IgD-negative memory B cell (primary cell): Measurements from ENCODE around the gene EDC4. TPM values are rescaled to one million over a fixed set of nuclear protein-coding genes. Genes with fewer than 3 reads are reported as not detected.
"Not testable (repeated sequence)": the region's sequence is repeated elsewhere in the genome, so short reads cannot be mapped to it uniquely, and the experiment has no call there.

Experiments
- H3K27ac Mint-ChIP-seq, 3 donors: one replicate each; pipeline ENCODE4 v1.8.0; 2020 to 2022; ENCODE audit warnings: mild to moderate bottlenecking in 3 of 3, mixed read lengths in 3 of 3, moderate library complexity in 1 of 3
- H3K27me3 Mint-ChIP-seq: one replicate; pipeline ENCODE4 v1.8.0; 2021; ENCODE audit warnings: mixed read lengths
- H3K36me3 Mint-ChIP-seq: one replicate; pipeline ENCODE4 v1.8.0; 2020; ENCODE audit warnings: mild to moderate bottlenecking, mixed read lengths
- H3K4me1 Mint-ChIP-seq, 3 donors: one replicate each; pipeline ENCODE4 v1.8.0; 2020 to 2022; ENCODE audit warnings: mixed read lengths in 3 of 3, mild to moderate bottlenecking in 1 of 3
- H3K4me3 Mint-ChIP-seq, 4 donors: one replicate each; pipeline ENCODE4 v1.8.0; 2020 to 2022; ENCODE audit warnings: mild to moderate bottlenecking in 4 of 4, mixed read lengths in 4 of 4, moderate library complexity in 3 of 4
- H3K9me3 Mint-ChIP-seq, 3 donors: one replicate each; pipeline ENCODE4 v1.8.0; 2020 to 2021; ENCODE audit warnings: mixed read lengths in 3 of 3, mild to moderate bottlenecking in 1 of 3
- polyA plus RNA-seq: library from polyadenylated mRNA; unstranded; fragments of 300-500 nt; fragmentation: Illumina TruSeq; gene quantifications from one replicate; pipeline ENCODE4 v1.2.3, GENCODE V29; 2021

The EDC4 gene
- polyA plus RNA-seq, 1 donor from 2014 or later, result 18.6 TPM

DNA sequence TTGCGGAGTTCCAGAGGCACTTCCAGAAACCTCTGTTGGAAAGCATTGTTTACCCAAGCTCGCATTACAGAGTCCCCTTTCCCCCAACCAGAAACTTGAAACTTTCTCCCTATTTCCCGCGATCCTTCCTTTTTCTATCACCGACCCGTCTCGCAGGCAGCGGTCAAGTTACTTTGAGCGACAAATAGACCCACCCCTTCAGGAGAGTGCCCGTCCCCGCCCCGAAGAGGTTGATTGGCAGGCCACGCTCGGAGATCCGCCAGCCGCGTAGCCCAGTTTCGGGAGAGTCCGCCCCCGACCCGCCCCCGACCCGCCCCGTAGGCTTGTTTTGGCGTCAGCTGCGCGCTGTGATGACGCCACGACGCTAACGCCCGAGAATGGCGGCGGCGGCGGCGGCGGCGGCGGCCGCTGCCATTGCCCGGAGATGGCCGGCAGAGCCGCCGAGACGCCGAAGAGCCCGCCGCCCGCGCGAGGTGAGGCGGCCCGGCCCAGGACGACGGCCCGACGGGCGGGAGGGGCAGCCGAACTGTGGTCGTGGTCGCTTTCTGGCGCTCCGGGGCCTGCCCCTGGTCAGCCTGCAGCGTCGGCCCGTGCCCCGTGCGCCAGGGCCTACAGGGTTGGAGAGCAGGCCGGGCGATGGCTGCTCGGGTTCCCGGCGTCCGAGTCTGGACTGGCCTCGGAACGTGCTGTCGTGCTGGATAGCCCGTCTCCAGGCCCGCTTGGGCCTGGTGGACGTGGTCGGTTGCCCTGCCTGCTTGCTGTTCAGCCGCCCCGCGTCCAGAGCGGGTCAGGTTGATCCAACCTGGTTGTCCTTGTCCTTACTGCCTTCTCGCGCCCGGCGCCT lies 20.3 kb downstream of the EDC4 start, which contains the start of gene PSKH1:
Gene PSKH1 (plus strand): TSS at position 356 of the 844 bp plus-strand sequence. CDS start 15,496 bp downstream, outside the sequence.
- Mint-ChIP-seq H3K36me3 (no peaks in the 10 kb centered on the region), H3K27ac (peak within 1 kb of the TSS; percentile 82 to 97 (median 88))

DNA sequence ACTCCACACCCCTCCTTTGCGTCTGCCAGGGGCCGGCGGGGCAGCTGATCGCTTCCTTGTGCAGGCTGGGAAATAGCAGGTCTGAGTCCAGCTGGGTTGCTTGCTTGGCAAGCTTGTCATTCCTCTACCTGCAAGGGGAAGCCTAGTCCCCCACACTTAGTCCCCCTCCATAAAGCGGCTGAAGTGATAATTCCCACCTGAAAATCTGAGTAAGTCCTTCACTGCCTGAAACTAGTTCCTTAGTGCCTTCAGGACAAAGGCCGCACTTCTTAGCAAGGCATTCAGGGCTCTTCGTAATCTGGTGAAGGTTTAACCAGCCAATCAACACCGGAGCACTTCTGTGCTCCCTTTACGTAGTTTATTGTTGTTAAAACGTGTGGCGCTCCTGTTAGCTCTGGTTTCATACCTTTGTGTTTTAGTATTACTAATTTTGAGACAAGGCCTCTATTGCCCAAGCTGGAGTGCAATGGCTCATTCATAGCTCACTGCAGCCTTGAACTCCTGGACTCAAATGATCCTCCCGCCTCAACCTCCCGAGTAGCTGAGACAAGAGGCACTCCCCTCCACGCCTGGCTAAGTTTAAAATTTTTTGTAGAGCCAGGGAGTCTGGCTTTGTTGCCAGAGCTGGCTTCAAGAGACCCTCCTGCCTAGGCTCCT lies 21.0 kb downstream of the EDC4 start:
- Mint-ChIP-seq H3K27me3 (no peaks in the 10 kb centered on the region), H3K4me1 (peaks cover 11 to 31% (median 15%) of the 10 kb centered on the region in 3 donors), H3K4me3 (peak overlapping the region; percentile 92 to 98 (median 96)), H3K36me3 (no peaks in the 10 kb centered on the region), H3K9me3 (no peaks in the 10 kb centered on the region), H3K27ac (peak overlapping the region; percentile 82 to 89 (median 88))

More for the DNA sequence above, 20.3 kb downstream of the EDC4 start, which contains the start of gene PSKH1:
- Mint-ChIP-seq H3K4me3 (peak within 1 kb of the TSS; percentile 92 to 98 (median 96)), H3K9me3 (no peaks in the 10 kb centered on the region), H3K4me1 (peaks cover 11 to 31% (median 15%) of the 10 kb centered on the region in 3 donors), H3K27me3 (no peaks in the 10 kb centered on the region)

DNA sequence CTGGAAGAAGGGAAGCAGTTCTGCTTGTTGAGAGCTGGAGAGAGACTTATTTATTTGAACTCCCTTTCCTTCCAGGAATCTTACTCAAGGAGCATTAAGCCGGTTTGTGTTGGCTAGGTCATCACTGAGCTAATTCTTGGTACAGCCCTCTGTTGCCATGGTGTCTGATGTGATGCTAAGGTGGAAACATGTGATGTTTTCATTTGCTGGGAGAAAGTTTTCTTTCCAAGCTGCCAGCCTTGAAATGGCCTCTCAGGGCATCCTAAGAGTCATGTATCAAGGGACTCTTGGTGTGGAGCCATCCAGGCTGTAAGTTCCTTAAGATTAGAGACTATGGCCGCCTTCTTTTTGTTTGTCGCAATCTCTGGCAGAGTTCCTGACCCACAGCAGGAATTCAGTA lies 24.4 kb downstream of the EDC4 start:
- no peaks in the 10 kb centered on the region for H3K36me3 Mint-ChIP-seq
- H3K27me3 Mint-ChIP-seq, result no peaks in the 10 kb centered on the region
- peak overlapping the region in 2 of 4 donors; percentile 30 to 37 for H3K4me3 Mint-ChIP-seq
- H3K27ac Mint-ChIP-seq, result no peak overlapping the region
- H3K4me1 Mint-ChIP-seq, result peaks cover 13 to 34% (median 15%) of the 10 kb centered on the region in 3 donors
- H3K9me3 Mint-ChIP-seq, result no peaks in the 10 kb centered on the region

GRCh38 chr16:67901734-67902133 lies 28.9 kb downstream of the EDC4 start:
- Mint-ChIP-seq H3K4me1 (peaks cover 4 to 13% (median 5%) of the 10 kb centered on the region in 3 donors), H3K9me3 (no peaks in the 10 kb centered on the region), H3K4me3 (peak overlapping the region in 1 of 4 donors; percentile 46), H3K27ac (no peak overlapping the region), H3K36me3 (no peaks in the 10 kb centered on the region), H3K27me3 (no peaks in the 10 kb centered on the region)

DNA sequence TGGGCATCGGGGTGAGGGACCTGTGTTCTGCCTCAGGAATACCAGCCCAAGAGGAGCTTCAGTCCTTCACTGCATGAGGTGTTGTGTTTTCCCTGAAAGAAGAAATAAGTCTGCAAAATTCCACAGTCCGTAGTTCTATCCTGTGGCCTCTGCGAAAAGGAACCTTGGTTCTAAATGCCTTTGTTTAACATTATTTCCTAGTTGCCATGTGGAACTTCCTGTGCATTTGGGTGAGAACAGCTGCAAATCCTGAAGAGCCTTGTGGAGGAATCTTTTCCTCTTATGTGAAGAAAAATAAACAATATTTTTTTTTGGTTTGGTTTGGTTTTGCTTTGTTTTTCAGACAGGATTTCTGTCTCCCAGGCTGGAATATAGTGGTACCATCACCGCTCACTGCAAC lies 30.0 kb downstream of the EDC4 start:
- Mint-ChIP-seq H3K36me3 (no peaks in the 10 kb centered on the region), H3K27me3 (no peaks in the 10 kb centered on the region), H3K4me3 (no peak overlapping the region), H3K9me3 (no peaks in the 10 kb centered on the region), H3K27ac (no peak overlapping the region), H3K4me1 (peaks cover 0 to 9% (median 4%) of the 10 kb centered on the region in 3 donors)

DNA sequence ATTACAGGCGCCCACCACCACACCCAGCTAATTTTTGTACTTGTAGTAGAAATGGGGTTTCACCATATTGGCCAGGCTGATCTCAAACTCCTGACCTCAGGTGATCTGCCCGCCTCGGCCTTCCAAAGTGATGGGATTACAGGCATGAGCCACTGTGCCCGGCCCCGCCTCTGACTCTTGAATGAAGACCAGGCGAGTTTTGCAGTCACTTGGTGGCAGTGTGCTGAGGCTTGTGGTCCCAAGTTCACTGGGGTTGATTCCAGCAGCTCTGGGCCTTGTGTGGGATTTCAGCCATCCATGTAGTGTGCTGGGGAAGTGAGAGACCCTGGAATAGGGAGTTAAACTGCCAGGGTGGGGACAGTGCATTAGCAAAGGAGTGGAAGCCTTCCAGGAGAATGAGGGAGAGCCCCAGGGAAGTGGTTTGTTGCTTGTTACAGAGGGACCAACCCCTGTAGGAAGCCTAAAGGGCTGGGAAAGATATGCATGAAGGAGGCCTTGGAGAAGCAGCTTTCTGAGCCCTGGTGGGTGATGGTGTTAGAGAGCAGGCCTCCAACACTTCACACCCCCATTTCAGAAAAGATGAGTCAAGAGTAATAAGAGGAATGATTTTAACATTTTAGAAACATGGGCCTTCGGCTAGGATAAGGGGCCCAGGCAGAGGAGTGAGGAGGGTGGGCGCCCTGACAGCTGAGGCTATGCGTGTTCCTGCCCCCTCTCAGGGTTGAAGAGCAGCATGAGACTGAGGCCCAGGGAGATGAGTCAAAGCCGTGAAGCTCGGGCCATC lies 34.7 kb downstream of the EDC4 start:
- Mint-ChIP-seq H3K4me1 (peaks cover 3 to 5% (median 4%) of the 10 kb centered on the region in 3 donors), H3K27me3 (no peaks in the 10 kb centered on the region), H3K9me3 (no peaks in the 10 kb centered on the region), H3K36me3 (peaks cover 2% of the 10 kb centered on the region), H3K4me3 (no peak overlapping the region), H3K27ac (no peak overlapping the region)

- Mint-ChIP-seq H3K4me1 (peaks cover 3 to 5% (median 3%) of the 10 kb centered on the region in 3 donors), H3K36me3 (peaks cover 3% of the 10 kb centered on the region), H3K4me3 (no peak overlapping the region), H3K27me3 (no peaks in the 10 kb centered on the region), H3K27ac (peak overlapping the region in 1 of 3 donors; percentile 71), H3K9me3 (no peaks in the 10 kb centered on the region)
Observed at GRCh38 chr16:67909056-67909742, 36.3 kb downstream of the EDC4 start.

DNA sequence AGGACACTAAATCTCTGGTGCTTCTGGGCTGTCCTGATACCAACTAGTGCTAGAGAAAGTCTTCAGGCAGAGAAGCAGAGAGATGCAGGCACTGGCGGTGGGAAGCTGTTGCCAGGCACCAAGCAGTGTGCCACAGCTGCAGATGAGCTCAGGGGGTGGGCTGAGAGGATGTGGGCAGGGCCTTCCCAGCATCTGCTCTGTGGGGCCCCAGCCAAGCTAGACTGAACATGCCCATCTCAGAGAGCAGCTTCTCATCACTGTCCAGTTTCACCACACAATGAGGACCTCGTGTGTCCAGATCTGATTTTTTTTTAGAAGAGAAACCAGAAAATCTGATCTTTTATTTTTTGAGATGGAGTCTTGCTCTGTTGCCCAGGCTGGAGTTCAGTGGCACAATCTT lies 37.3 kb downstream of the EDC4 start:
- no peak overlapping the region for H3K27ac Mint-ChIP-seq
- peaks cover 3 to 4% (median 3%) of the 10 kb centered on the region in 3 donors for H3K4me1 Mint-ChIP-seq
- no peaks in the 10 kb centered on the region for H3K9me3 Mint-ChIP-seq
- H3K27me3 Mint-ChIP-seq, result no peaks in the 10 kb centered on the region
- H3K36me3 Mint-ChIP-seq, result peaks cover 3% of the 10 kb centered on the region
- no peak overlapping the region for H3K4me3 Mint-ChIP-seq

DNA sequence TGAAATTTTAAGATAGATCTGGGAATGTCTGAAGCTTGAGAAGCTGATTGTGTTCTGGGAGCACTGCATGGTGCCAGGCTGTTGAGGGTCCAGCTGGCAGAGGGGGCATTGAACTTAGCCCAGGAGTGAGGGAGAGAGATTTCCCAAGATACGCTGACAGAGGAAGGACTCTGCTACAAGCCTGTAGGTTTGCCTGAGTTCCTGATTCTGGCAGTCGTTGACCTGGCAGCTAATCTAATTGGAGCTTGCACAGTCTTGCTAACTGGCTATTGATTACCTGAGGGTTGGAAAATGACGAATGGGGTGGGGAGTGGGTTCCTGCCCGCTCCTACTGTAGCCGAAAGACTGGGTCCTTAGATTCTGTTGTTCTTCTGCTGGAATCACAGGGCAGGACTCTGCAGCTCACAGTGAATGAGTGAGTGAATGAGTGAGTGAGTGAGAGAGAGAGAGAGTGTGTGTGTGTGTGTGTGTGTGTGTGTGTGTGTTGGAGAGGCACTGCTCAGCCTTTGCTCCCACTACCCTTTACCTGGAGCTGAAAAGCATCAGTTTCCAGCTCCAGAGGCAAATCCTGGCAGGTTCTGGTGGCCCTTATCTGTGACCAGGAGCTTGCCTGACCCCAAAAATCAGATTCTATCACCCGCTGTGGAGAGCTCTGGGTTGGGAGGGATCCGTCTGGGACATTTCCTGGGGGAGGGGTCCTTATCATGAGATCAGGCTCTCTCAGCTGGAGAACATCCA lies 42.1 kb downstream of the EDC4 start:
- Mint-ChIP-seq H3K4me1 (peaks cover 2 to 3% (median 3%) of the 10 kb centered on the region in 3 donors), H3K4me3 (no peak overlapping the region)

GRCh38 chr16:67915496-67915769 lies 42.6 kb downstream of the EDC4 start:
- H3K36me3 Mint-ChIP-seq, H3K27me3 Mint-ChIP-seq, H3K9me3 Mint-ChIP-seq, H3K4me3 Mint-ChIP-seq, H3K27ac Mint-ChIP-seq, H3K4me1 Mint-ChIP-seq: not testable (repeated sequence)

More for the DNA sequence above, 42.1 kb downstream of the EDC4 start:
- peaks cover 1% of the 10 kb centered on the region for H3K36me3 Mint-ChIP-seq
- H3K27me3 Mint-ChIP-seq, result no peaks in the 10 kb centered on the region
- no peak overlapping the region for H3K27ac Mint-ChIP-seq
- no peaks in the 10 kb centered on the region for H3K9me3 Mint-ChIP-seq

DNA sequence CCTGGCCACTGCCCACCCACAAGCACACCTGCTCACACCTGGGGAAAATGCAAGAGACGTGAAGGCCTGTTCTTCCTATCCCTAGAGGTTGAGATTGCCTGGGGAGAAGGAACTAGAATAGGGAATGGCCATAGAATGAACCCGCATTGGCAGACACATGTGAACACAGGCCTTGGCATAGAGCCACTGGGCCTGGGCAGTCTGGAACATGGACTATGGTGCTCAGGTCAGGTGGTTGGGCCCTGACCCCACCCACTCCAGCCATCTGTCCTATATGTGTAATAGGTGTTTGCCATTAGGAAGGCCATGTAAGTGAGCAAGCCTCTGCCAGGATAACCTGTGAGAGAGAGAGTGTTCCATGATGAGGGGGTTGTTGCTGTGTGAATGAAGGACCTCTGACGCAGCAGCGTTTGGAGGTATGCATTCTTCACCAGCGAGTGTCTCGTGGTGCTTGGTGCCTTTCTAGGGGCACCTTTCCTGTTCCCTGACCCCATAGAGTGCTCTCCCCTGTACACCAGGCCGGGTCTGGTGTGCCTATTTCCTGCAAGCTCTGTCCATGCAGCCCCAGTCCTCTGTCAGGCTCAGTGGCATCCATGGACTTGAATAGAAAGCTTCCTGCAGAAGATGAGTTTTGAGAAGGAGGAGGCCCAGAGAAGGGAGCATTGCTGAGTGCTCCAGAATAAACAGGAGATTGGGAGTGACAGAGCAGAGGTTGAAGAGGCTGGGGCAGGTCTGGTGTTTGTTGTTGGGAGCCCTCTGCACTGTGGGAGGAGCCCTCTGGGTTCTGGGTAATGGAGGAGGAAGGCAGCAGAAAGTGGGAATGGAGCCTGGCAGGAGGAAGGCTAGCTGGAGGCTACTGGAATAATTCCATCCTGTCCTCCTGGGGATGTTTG lies 43.2 kb downstream of the EDC4 start:
- H3K27me3 Mint-ChIP-seq, result no peaks in the 10 kb centered on the region
- H3K36me3 Mint-ChIP-seq, result peaks cover 4% of the 10 kb centered on the region
- peaks cover 2 to 3% (median 3%) of the 10 kb centered on the region in 3 donors for H3K4me1 Mint-ChIP-seq
- no peak overlapping the region for H3K27ac Mint-ChIP-seq
- no peaks in the 10 kb centered on the region for H3K9me3 Mint-ChIP-seq
- no peak overlapping the region for H3K4me3 Mint-ChIP-seq

- Mint-ChIP-seq H3K27me3 (no peaks in the 10 kb centered on the region), H3K4me1 (peaks cover 2 to 3% (median 2%) of the 10 kb centered on the region in 3 donors), H3K36me3 (peaks cover 4% of the 10 kb centered on the region), H3K9me3 (no peaks in the 10 kb centered on the region), H3K4me3 (no peak overlapping the region), H3K27ac (no peak overlapping the region)
Observed at GRCh38 chr16:67917140-67917851, 44.4 kb downstream of the EDC4 start.

GRCh38 chr16:67917852-67918236 lies 45.0 kb downstream of the EDC4 start:
- peaks cover 4% of the 10 kb centered on the region for H3K36me3 Mint-ChIP-seq
- H3K4me3 Mint-ChIP-seq, result no peak overlapping the region
- H3K4me1 Mint-ChIP-seq, result peaks cover 2 to 3% (median 2%) of the 10 kb centered on the region in 3 donors
- no peaks in the 10 kb centered on the region for H3K27me3 Mint-ChIP-seq
- H3K9me3 Mint-ChIP-seq, result no peaks in the 10 kb centered on the region
- H3K27ac Mint-ChIP-seq, result no peak overlapping the region
